ENCODE data around the gene BRD2. TPM values are rescaled to one million over a fixed set of nuclear protein-coding genes. Genes with fewer than 3 reads are reported as not detected.

Gene BRD2
- total and polyA plus RNA-seq, 9 of the 15 experiments (the other 6 are each of a cell fraction or from before 2014, with no cell fraction given): 19.0 to 252 (median 181) TPM

- 0 out of 2 replicates have a peak, but pooled peaks have one; percentile 11 for TF ChIP-seq THRB (CRISPR knock-in tag; conservative IDR thresholded peaks at IDR 0.05)
- TF ChIP-seq ATF6 (CRISPR knock-in tag; IDR thresholded peaks at IDR 0.05): peak; percentile 86; the same call in 1 of the 2 replicates
- 0 out of 2 replicates have a peak, but pooled peaks have one; percentile 24 for TF ChIP-seq TCF7L2 (IDR thresholded peaks at IDR 0.05; ENCODE audit: low read depth, low read length)
- TF ChIP-seq ZNF77 (CRISPR knock-in tag; IDR thresholded peaks at IDR 0.05): no peak
- TF ChIP-seq CBFA2T3 (IDR thresholded peaks at IDR 0.05): no peak
- TF ChIP-seq FOXJ3 (CRISPR knock-in tag; IDR thresholded peaks at IDR 0.05): no peak
- TF ChIP-seq MCM3 (IDR thresholded peaks at IDR 0.05): no peak
- no peak for TF ChIP-seq RBM34 (IDR thresholded peaks at IDR 0.05; ENCODE audit: borderline replicate concordance, insufficient read depth, low read length)
- TF ChIP-seq RBM14 (IDR thresholded peaks at IDR 0.05; ENCODE audit: borderline replicate concordance, insufficient read depth, low read depth, low read length): no peak; the same call in 1 of the 2 replicates
- peak; percentile 100 for TF ChIP-seq POLR2B (IDR thresholded peaks at IDR 0.05; ENCODE audit: low read depth, partially characterized antibody)
- TF ChIP-seq PURB (CRISPR knock-in tag; IDR thresholded peaks at IDR 0.05; ENCODE audit: low read depth): no peak
- TF ChIP-seq MTA2 (IDR thresholded peaks at IDR 0.05; ENCODE audit: low read depth): no peak
- peak; percentile 95 for TF ChIP-seq RREB1 (CRISPR knock-in tag; IDR thresholded peaks at IDR 0.05)
- no peak for TF ChIP-seq GTF3C2 (IDR thresholded peaks at IDR 0.05; ENCODE audit: borderline replicate concordance, extremely low read depth, insufficient read length)
- TF ChIP-seq EP400 (IDR thresholded peaks at IDR 0.05): no peak
Measured at GRCh38 chr6:32971581-32972352, 3.4 kb downstream of the BRD2 start (continued).

Data from K562 (cell line).